ENCODE results near the gene NFASC. TPM values are rescaled to one million over a fixed set of nuclear protein-coding genes. Genes with fewer than 3 reads are reported as not detected.

The NFASC gene
- total and polyA plus RNA-seq, 4 experiments from 2014 or later, result not detected

- intact Hi-C loops (cut with micrococcal nuclease), result no loop called here
- no peaks in the 10 kb centered on the region for H3K9me3 ChIP-seq (ENCODE audit: control insufficient read depth in 1 of 2, low read length in 2 of 2)
- DNase-seq, result no peak
- Mint-ChIP-seq H3K27ac (no peak overlapping the region), H3K27me3 (peaks cover 19 to 44% of the 10 kb centered on the region in 2 donors), H3K4me1 (no peaks in the 10 kb centered on the region), H3K4me3 (no peak overlapping the region), H3K9me3 (peaks cover 0 to under 1% (median 0%) of the 10 kb centered on the region in 8 donors), H3K36me3 (no peaks in the 10 kb centered on the region)
- no peaks in the 10 kb centered on the region for H3K4me1 ChIP-seq (ENCODE audit: insufficient read depth, low read length)
- H3K4me3 ChIP-seq (ENCODE audit: low read length in 2 of 2), result no peak overlapping the region
- ChIA-PET CTCF (ENCODE audit: partially characterized antibody) (interaction anchor here (1.1 kb wide), 1 partner anchor 20 kb away, joined by 3 read pairs; no protein-coding TSS in a partner anchor), POLR2A (ENCODE audit: partially characterized antibody) (no interaction called here)
- no peaks in the 10 kb centered on the region for H3K27me3 ChIP-seq (ENCODE audit: insufficient read depth, low read length)
- no peak overlapping the region for H3K27ac ChIP-seq (ENCODE audit: low read depth, low read length)
- H3K36me3 ChIP-seq (ENCODE audit: insufficient read depth, low read length), result no peaks in the 10 kb centered on the region
Measured at GRCh38 chr1:205041998-205042910, 171.6 kb downstream of the NFASC start.

- no peak for DNase-seq
- no peaks in the 10 kb centered on the region for H3K9me3 ChIP-seq (ENCODE audit: control insufficient read depth in 1 of 2, low read length in 2 of 2)
- H3K27me3 ChIP-seq (ENCODE audit: insufficient read depth, low read length), result no peaks in the 10 kb centered on the region
- no peak within 1 kb of the TSS for H3K4me3 Mint-ChIP-seq
- H3K4me3 ChIP-seq (ENCODE audit: low read length in 2 of 2), result no peak within 1 kb of the TSS
- H3K4me1 ChIP-seq (ENCODE audit: insufficient read depth, low read length), result no peaks in the 10 kb centered on the region
- intact Hi-C loops (cut with micrococcal nuclease), result no loop called here
- POLR2A ChIA-PET (ENCODE audit: partially characterized antibody), result no interaction called here
- no peaks in the 10 kb centered on the region for H3K9me3 Mint-ChIP-seq
- H3K27ac ChIP-seq (ENCODE audit: low read depth, low read length), result no peak within 1 kb of the TSS
- CTCF ChIA-PET (ENCODE audit: partially characterized antibody), result interaction anchor here (1.1 kb wide), 1 partner anchor 19 kb away, joined by 3 read pairs; no protein-coding TSS in a partner anchor
- no peaks in the 10 kb centered on the region for H3K4me1 Mint-ChIP-seq
- no peak within 1 kb of the TSS for H3K27ac Mint-ChIP-seq
- H3K27me3 Mint-ChIP-seq, result peaks cover 19 to 50% of the 10 kb centered on the region in 2 donors
- no peaks in the 10 kb centered on the region for H3K36me3 Mint-ChIP-seq
- H3K36me3 ChIP-seq (ENCODE audit: insufficient read depth, low read length), result no peaks in the 10 kb centered on the region
Measured at GRCh38 chr1:205042911-205043806, 172.5 kb downstream of the NFASC start, which contains the start of gene CNTN2. Gene CNTN2, plus strand, starts transcription at chr1:205043212. Its CDS starts 9,974 bp downstream, at chr1:205053186.

- Mint-ChIP-seq H3K9me3 (no peaks in the 10 kb centered on the region), H3K36me3 (no peaks in the 10 kb centered on the region), H3K4me3 (no peak overlapping the region), H3K27me3 (peaks cover 19 to 51% of the 10 kb centered on the region in 2 donors), H3K4me1 (no peaks in the 10 kb centered on the region), H3K27ac (no peak overlapping the region)
- H3K27ac ChIP-seq (ENCODE audit: low read depth, low read length), result no peak overlapping the region
- no peaks in the 10 kb centered on the region for H3K9me3 ChIP-seq (ENCODE audit: control insufficient read depth in 1 of 2, low read length in 2 of 2)
- no peaks in the 10 kb centered on the region for H3K27me3 ChIP-seq (ENCODE audit: insufficient read depth, low read length)
- no peak for DNase-seq
- ChIA-PET CTCF (ENCODE audit: partially characterized antibody) (interaction anchor here (0.7 kb wide), 1 partner anchor 237 kb away, joined by 3 read pairs; no protein-coding TSS in a partner anchor), POLR2A (ENCODE audit: partially characterized antibody) (no interaction called here)
- H3K4me3 ChIP-seq (ENCODE audit: low read length in 2 of 2), result no peak overlapping the region
- no peaks in the 10 kb centered on the region for H3K36me3 ChIP-seq (ENCODE audit: insufficient read depth, low read length)
- intact Hi-C loops (cut with micrococcal nuclease), result no loop called here
- H3K4me1 ChIP-seq (ENCODE audit: insufficient read depth, low read length), result no peaks in the 10 kb centered on the region
Measured at GRCh38 chr1:205043866-205044265, 173.2 kb downstream of the NFASC start.

- H3K36me3 Mint-ChIP-seq, result no peaks in the 10 kb centered on the region
- H3K4me3 Mint-ChIP-seq, result no peak overlapping the region
- Histone ChIP-seq H3K4me3 (ENCODE audit: low read length in 2 of 2) (no peak overlapping the region), H3K27me3 (ENCODE audit: insufficient read depth, low read length) (no peaks in the 10 kb centered on the region), H3K9me3 (ENCODE audit: control insufficient read depth in 1 of 2, low read length in 2 of 2) (no peaks in the 10 kb centered on the region), H3K27ac (ENCODE audit: low read depth, low read length) (no peak overlapping the region), H3K4me1 (ENCODE audit: insufficient read depth, low read length) (no peaks in the 10 kb centered on the region), H3K36me3 (ENCODE audit: insufficient read depth, low read length) (no peaks in the 10 kb centered on the region)
- no peaks in the 10 kb centered on the region for H3K4me1 Mint-ChIP-seq
- no peak for DNase-seq
- H3K27me3 Mint-ChIP-seq, result peaks cover 18 to 51% of the 10 kb centered on the region in 2 donors
- H3K9me3 Mint-ChIP-seq, result no peaks in the 10 kb centered on the region
- intact Hi-C loops (cut with micrococcal nuclease), result no loop called here
- ChIA-PET CTCF (ENCODE audit: partially characterized antibody) (no interaction called here), POLR2A (ENCODE audit: partially characterized antibody) (no interaction called here)
- no peak overlapping the region for H3K27ac Mint-ChIP-seq
Measured at GRCh38 chr1:205044741-205045140, 174.1 kb downstream of the NFASC start.

- H3K27me3 ChIP-seq (ENCODE audit: insufficient read depth, low read length), result no peaks in the 10 kb centered on the region
- POLR2A ChIA-PET (ENCODE audit: partially characterized antibody), result no interaction called here
- intact Hi-C loops (cut with micrococcal nuclease), result no loop called here
Measured at GRCh38 chr1:205045146-205045545, 174.5 kb downstream of the NFASC start.

GRCh38 chr1:205046870-205047269 is 176.2 kb downstream of the NFASC start:
- no peaks in the 10 kb centered on the region for H3K27me3 ChIP-seq (ENCODE audit: insufficient read depth, low read length)
- Mint-ChIP-seq H3K27me3 (peaks cover 11 to 39% of the 10 kb centered on the region in 2 donors), H3K4me1 (no peaks in the 10 kb centered on the region), H3K4me3 (no peak overlapping the region), H3K36me3 (no peaks in the 10 kb centered on the region), H3K9me3 (no peaks in the 10 kb centered on the region), H3K27ac (no peak overlapping the region)
- no peaks in the 10 kb centered on the region for H3K4me1 ChIP-seq (ENCODE audit: insufficient read depth, low read length)
- no peak overlapping the region for H3K27ac ChIP-seq (ENCODE audit: low read depth, low read length)
- no peak for DNase-seq
- no peak overlapping the region for H3K4me3 ChIP-seq (ENCODE audit: low read length in 2 of 2)
- CTCF ChIA-PET (ENCODE audit: partially characterized antibody), result interaction anchor here (1.2 kb wide), 1 partner anchor 15 kb away, joined by 5 read pairs; no protein-coding TSS in a partner anchor
- H3K9me3 ChIP-seq (ENCODE audit: control insufficient read depth in 1 of 2, low read length in 2 of 2), result no peaks in the 10 kb centered on the region
- POLR2A ChIA-PET (ENCODE audit: partially characterized antibody), result no interaction called here
- no peaks in the 10 kb centered on the region for H3K36me3 ChIP-seq (ENCODE audit: insufficient read depth, low read length)
- intact Hi-C loops (cut with micrococcal nuclease), result no loop called here

More at GRCh38 chr1:205045146-205045545, 174.5 kb downstream of the NFASC start:
- H3K9me3 ChIP-seq (ENCODE audit: control insufficient read depth in 1 of 2, low read length in 2 of 2), result no peaks in the 10 kb centered on the region
- Mint-ChIP-seq H3K4me3 (no peak overlapping the region), H3K4me1 (no peaks in the 10 kb centered on the region), H3K27ac (no peak overlapping the region), H3K27me3 (peaks cover 14 to 47% of the 10 kb centered on the region in 2 donors), H3K9me3 (no peaks in the 10 kb centered on the region), H3K36me3 (no peaks in the 10 kb centered on the region)
- H3K36me3 ChIP-seq (ENCODE audit: insufficient read depth, low read length), result no peaks in the 10 kb centered on the region
- H3K4me1 ChIP-seq (ENCODE audit: insufficient read depth, low read length), result no peaks in the 10 kb centered on the region
- H3K27ac ChIP-seq (ENCODE audit: low read depth, low read length), result no peak overlapping the region
- no peak overlapping the region for H3K4me3 ChIP-seq (ENCODE audit: low read length in 2 of 2)
- CTCF ChIA-PET (ENCODE audit: partially characterized antibody), result no interaction called here
- DNase-seq, result no peak

- Histone ChIP-seq H3K4me3 (ENCODE audit: low read length in 2 of 2) (no peak overlapping the region), H3K27me3 (ENCODE audit: insufficient read depth, low read length) (no peaks in the 10 kb centered on the region), H3K36me3 (ENCODE audit: insufficient read depth, low read length) (no peaks in the 10 kb centered on the region), H3K4me1 (ENCODE audit: insufficient read depth, low read length) (no peaks in the 10 kb centered on the region), H3K9me3 (ENCODE audit: control insufficient read depth in 1 of 2, low read length in 2 of 2) (no peaks in the 10 kb centered on the region), H3K27ac (ENCODE audit: low read depth, low read length) (no peak overlapping the region)
- Mint-ChIP-seq H3K27me3 (peaks cover 7 to 34% of the 10 kb centered on the region in 2 donors), H3K4me1 (no peaks in the 10 kb centered on the region), H3K9me3 (no peaks in the 10 kb centered on the region), H3K4me3 (no peak overlapping the region), H3K36me3 (no peaks in the 10 kb centered on the region), H3K27ac (no peak overlapping the region)
- intact Hi-C loops (cut with micrococcal nuclease), result no loop called here
- ChIA-PET CTCF (ENCODE audit: partially characterized antibody) (no interaction called here), POLR2A (ENCODE audit: partially characterized antibody) (no interaction called here)
- DNase-seq, result no peak
Measured at GRCh38 chr1:205047764-205048231, 177.1 kb downstream of the NFASC start.
